ENCODE results near the gene RALGPS1. TPM values are rescaled to one million over a fixed set of nuclear protein-coding genes. Genes with fewer than 3 reads are reported as not detected.

Gene RALGPS1
- total and polyA plus RNA-seq, 2 of the 8 experiments (the other 6 are each of a cell fraction or from before 2014, with no cell fraction given): 20.0 to 23.5 TPM

DNA sequence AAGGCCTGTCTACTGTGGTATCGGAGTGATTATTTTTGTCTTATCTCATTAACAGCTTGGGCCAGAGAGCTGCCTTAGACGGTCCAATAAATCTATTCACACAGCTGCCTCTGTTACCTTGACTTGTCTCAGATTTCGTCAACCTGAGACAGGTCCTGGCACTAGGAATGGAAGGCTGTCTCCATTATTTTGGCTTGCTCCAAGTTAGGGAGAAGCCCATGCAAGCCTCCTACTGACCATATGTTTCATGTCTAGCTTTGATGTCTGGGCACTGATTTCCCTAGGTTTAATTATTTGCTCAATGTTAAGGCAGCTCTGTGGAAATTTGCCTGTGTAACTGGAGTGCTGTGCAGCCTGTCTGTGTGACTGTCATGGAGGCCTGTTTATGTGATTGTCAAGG, 12.4 kb upstream of the RALGPS1 start (continued):
- TF ChIP-seq PHF8 (conservative IDR thresholded peaks at IDR 0.05; ENCODE audit: low read depth, low read length) (no peak), EP300 (IDR thresholded peaks at IDR 0.05; ENCODE audit: borderline replicate concordance in 1 of 2, low read depth in 2 of 2, low read length in 2 of 2) (no peak)

Measured in H1 (cell line).